Measurements from ENCODE around the gene SCART1.

The SCART1 gene

DNA sequence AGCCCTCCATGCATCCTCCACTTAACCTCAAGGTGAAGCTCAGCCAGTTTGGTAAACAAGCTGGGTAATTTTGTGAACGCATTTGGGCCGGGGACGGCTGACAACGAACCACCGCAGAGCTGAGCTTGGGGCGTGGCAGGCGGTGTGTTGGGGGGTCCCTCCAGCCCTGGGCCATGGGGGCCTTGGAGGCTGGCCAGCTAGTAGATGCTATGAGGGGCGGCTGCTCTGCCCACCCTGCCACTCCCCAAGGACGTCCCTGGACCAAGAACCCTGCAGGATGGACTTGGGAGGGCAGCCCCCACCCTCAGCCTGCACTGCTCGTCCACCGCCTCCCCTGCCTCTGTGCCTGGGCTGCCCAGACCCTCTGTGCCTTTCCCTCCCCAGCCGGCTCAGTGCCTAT, 12.0 kb upstream of the SCART1 start:
- TF ChIP-seq, protein P1, sequence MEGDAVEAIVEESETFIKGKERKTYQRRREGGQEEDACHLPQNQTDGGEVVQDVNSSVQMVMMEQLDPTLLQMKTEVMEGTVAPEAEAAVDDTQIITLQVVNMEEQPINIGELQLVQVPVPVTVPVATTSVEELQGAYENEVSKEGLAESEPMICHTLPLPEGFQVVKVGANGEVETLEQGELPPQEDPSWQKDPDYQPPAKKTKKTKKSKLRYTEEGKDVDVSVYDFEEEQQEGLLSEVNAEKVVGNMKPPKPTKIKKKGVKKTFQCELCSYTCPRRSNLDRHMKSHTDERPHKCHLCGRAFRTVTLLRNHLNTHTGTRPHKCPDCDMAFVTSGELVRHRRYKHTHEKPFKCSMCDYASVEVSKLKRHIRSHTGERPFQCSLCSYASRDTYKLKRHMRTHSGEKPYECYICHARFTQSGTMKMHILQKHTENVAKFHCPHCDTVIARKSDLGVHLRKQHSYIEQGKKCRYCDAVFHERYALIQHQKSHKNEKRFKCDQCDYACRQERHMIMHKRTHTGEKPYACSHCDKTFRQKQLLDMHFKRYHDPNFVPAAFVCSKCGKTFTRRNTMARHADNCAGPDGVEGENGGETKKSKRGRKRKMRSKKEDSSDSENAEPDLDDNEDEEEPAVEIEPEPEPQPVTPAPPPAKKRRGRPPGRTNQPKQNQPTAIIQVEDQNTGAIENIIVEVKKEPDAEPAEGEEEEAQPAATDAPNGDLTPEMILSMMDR (IDR thresholded peaks at IDR 0.05; ENCODE audit: insufficient read depth, missing control alignments): no peak
- FAIRE-seq: no peak
- DNase-seq (ENCODE audit: insufficient read length, low spot score): no peak

- DNase-seq (ENCODE audit: insufficient read length, low spot score) (no peak), FAIRE-seq (no peak)
- TF ChIP-seq, protein P1 (IDR thresholded peaks at IDR 0.05; ENCODE audit: insufficient read depth, missing control alignments): no peak
Measured at GRCh38 chr10:133442191-133442966, 11.4 kb upstream of the SCART1 start.

- FAIRE-seq: no peak
- no peak for DNase-seq (ENCODE audit: insufficient read length, low spot score)
- TF ChIP-seq, protein P1 (IDR thresholded peaks at IDR 0.05; ENCODE audit: insufficient read depth, missing control alignments): no peak
Measured at GRCh38 chr10:133442967-133443924, 10.5 kb upstream of the SCART1 start.

- no peak for FAIRE-seq
Measured at GRCh38 chr10:133444342-133445267, 9.1 kb upstream of the SCART1 start.

GRCh38 chr10:133445268-133445732, 8.4 kb upstream of the SCART1 start:
- TF ChIP-seq, protein P1 (IDR thresholded peaks at IDR 0.05; ENCODE audit: insufficient read depth, missing control alignments): no peak
- DNase-seq (ENCODE audit: insufficient read length, low spot score) (no peak), FAIRE-seq (no peak)

More at GRCh38 chr10:133444342-133445267, 9.1 kb upstream of the SCART1 start:
- TF ChIP-seq, protein P1 (IDR thresholded peaks at IDR 0.05; ENCODE audit: insufficient read depth, missing control alignments): no peak
- DNase-seq (ENCODE audit: insufficient read length, low spot score): no peak
